CD4-positive, CD25-positive, alpha-beta regulatory T cell (primary cell): Measurements from ENCODE around the gene SLC35B4. TPM values are rescaled to one million over a fixed set of nuclear protein-coding genes. Genes with fewer than 3 reads are reported as not detected.

Experiments used
- ATAC-seq, 2 donors: fragments of 150-1000 bp; cut with Tn5 transposase; one replicate each; pipeline ENCODE4 v1.10.0; 2021; ENCODE audit warnings: low read depth in 2 of 2, moderate number of reproducible peaks in 2 of 2, moderate library complexity in 1 of 2
- DNase-seq, 3 donors: peaks; one replicate each; pipeline versions ENCODE4 v3.0.0 to v3.0.0-alpha.2; 2012 to 2022; ENCODE audit warnings: mixed read lengths in 1 of 3
- H3K27ac ChIP-seq: one replicate; pipeline ENCODE4 v1.7.0; 2013; ENCODE audit warnings: mild to moderate bottlenecking, low read length; ENCODE audit not compliant: insufficient read depth, poor library complexity, severe bottlenecking
- H3K27me3 ChIP-seq: one replicate; pipeline ENCODE4 v1.7.0; 2013; ENCODE audit warnings: low read length; ENCODE audit not compliant: control insufficient read depth, insufficient read depth
- H3K36me3 ChIP-seq: one replicate; pipeline ENCODE4 v1.7.0; 2013; ENCODE audit warnings: mild to moderate bottlenecking, low read length, moderate library complexity; ENCODE audit not compliant: control insufficient read depth, insufficient read depth
- H3K4me1 ChIP-seq: 2 replicates; pipeline ENCODE4 v1.7.0; 2013; ENCODE audit warnings: mild to moderate bottlenecking, low read length; ENCODE audit not compliant: insufficient read depth, control insufficient read depth, poor library complexity, severe bottlenecking
- H3K4me3 ChIP-seq: one replicate; pipeline ENCODE4 v1.7.0; 2013; ENCODE audit warnings: low read depth, mild to moderate bottlenecking, low read length, moderate library complexity
- H3K9me3 ChIP-seq, 2 experiments: 1 replicate in 1 of 2; 2 replicates in 1 of 2; pipeline ENCODE4 v1.7.0; 2013; ENCODE audit warnings: low read length in 2 of 2, mild to moderate bottlenecking in 1 of 2, moderate library complexity in 1 of 2; ENCODE audit not compliant: control insufficient read depth in 2 of 2
- H3K27ac Mint-ChIP-seq, 3 donors: one replicate each; pipeline ENCODE4 v1.8.0; 2020 to 2022; ENCODE audit warnings: mild to moderate bottlenecking in 3 of 3, mixed read lengths in 3 of 3, moderate library complexity in 2 of 3
- H3K27me3 Mint-ChIP-seq: one replicate; pipeline ENCODE4 v1.8.0; 2022; ENCODE audit warnings: mild to moderate bottlenecking, mixed read lengths
- H3K36me3 Mint-ChIP-seq: one replicate; pipeline ENCODE4 v1.8.0; 2020; ENCODE audit warnings: mixed read lengths
- H3K4me1 Mint-ChIP-seq, 4 donors: one replicate each; pipeline ENCODE4 v1.8.0; 2020 to 2022; ENCODE audit warnings: mixed read lengths in 4 of 4, mild to moderate bottlenecking in 1 of 4
- H3K4me3 Mint-ChIP-seq, 4 donors: one replicate each; pipeline ENCODE4 v1.8.0; 2020 to 2022; ENCODE audit warnings: mild to moderate bottlenecking in 4 of 4, mixed read lengths in 4 of 4, moderate library complexity in 3 of 4
- H3K9me3 Mint-ChIP-seq, 7 donors: one replicate each; pipeline ENCODE4 v1.8.0; 2020 to 2022; ENCODE audit warnings: mixed read lengths in 7 of 7, mild to moderate bottlenecking in 3 of 7, moderate library complexity in 2 of 7
- polyA plus RNA-seq, 4 donors: library from polyadenylated mRNA; unstranded; fragments of 300-500 nt; fragmentation: Illumina TruSeq; gene quantifications; one replicate each; pipeline ENCODE4 v1.2.3, GENCODE V29; 2021
- total RNA-seq: library from RNA; stranded (reverse); gene quantifications from one replicate; pipeline ENCODE4 v1.2.3, GENCODE V29; 2022

Gene SLC35B4
- total and polyA plus RNA-seq, 5 donors from 2014 or later, result 10.7 to 20.5 (median 16.2) TPM

- H3K36me3 ChIP-seq, result no peaks in the 10 kb centered on the region
- DNase-seq, result peak in 1 of 3 donors; percentile 30
- Mint-ChIP-seq H3K27me3 (peaks cover 5% of the 10 kb centered on the region), H3K27ac (peak overlapping the region; percentile 63 to 88 (median 73)), H3K9me3 (peaks cover 0 to 3% (median 0%) of the 10 kb centered on the region in 7 donors), H3K4me1 (peaks cover 11 to 26% (median 19%) of the 10 kb centered on the region in 4 donors), H3K36me3 (peaks cover 5% of the 10 kb centered on the region), H3K4me3 (peak overlapping the region; percentile 89 to 95 (median 94))
- peak overlapping the region; percentile 53 for H3K27ac ChIP-seq
- peaks cover 16% of the 10 kb centered on the region for H3K4me1 ChIP-seq
- H3K9me3 ChIP-seq, result no peaks in the 10 kb centered on the region
- peak overlapping the region; percentile 69 for H3K4me3 ChIP-seq
- peaks cover 2% of the 10 kb centered on the region for H3K27me3 ChIP-seq
- no peak for ATAC-seq
These were observed 821 bp downstream of the SLC35B4 start for GRCh38 chr7:134315679-134316538.

- peaks cover 16% of the 10 kb centered on the region for H3K4me1 ChIP-seq
- no peak for ATAC-seq
- no peak overlapping the region for H3K27ac ChIP-seq
- Mint-ChIP-seq H3K36me3 (peaks cover 16% of the 10 kb centered on the region), H3K4me1 (peaks cover 11 to 31% (median 26%) of the 10 kb centered on the region in 4 donors), H3K9me3 (no peaks in the 10 kb centered on the region), H3K27ac (no peak overlapping the region), H3K4me3 (no peak overlapping the region), H3K27me3 (no peaks in the 10 kb centered on the region)
- no peaks in the 10 kb centered on the region for H3K9me3 ChIP-seq
- H3K4me3 ChIP-seq, result no peak overlapping the region
- DNase-seq, result no peak
- H3K27me3 ChIP-seq, result no peaks in the 10 kb centered on the region
- H3K36me3 ChIP-seq, result no peaks in the 10 kb centered on the region
These were observed 3.2 kb downstream of the SLC35B4 start for GRCh38 chr7:134313543-134313942.

GRCh38 chr7:134312717-134313116 lies 4.0 kb downstream of the SLC35B4 start:
- peak overlapping the region in 1 of 4 donors; percentile 2 for H3K4me3 Mint-ChIP-seq
- no peaks in the 10 kb centered on the region for H3K9me3 Mint-ChIP-seq
- Histone ChIP-seq H3K27ac (no peak overlapping the region), H3K36me3 (no peaks in the 10 kb centered on the region), H3K27me3 (no peaks in the 10 kb centered on the region), H3K9me3 (no peaks in the 10 kb centered on the region), H3K4me1 (peaks cover 16% of the 10 kb centered on the region), H3K4me3 (no peak overlapping the region)
- DNase-seq, result no peak
- H3K36me3 Mint-ChIP-seq, result peaks cover 20% of the 10 kb centered on the region
- H3K27ac Mint-ChIP-seq, result no peak overlapping the region
- H3K4me1 Mint-ChIP-seq, result peaks cover 13 to 38% (median 26%) of the 10 kb centered on the region in 4 donors
- no peaks in the 10 kb centered on the region for H3K27me3 Mint-ChIP-seq
- ATAC-seq, result no peak

- peaks cover 9 to 29% (median 22%) of the 10 kb centered on the region in 4 donors for H3K4me1 Mint-ChIP-seq
- no peak overlapping the region for H3K27ac Mint-ChIP-seq
- H3K36me3 ChIP-seq, result no peaks in the 10 kb centered on the region
- no peaks in the 10 kb centered on the region for H3K27me3 Mint-ChIP-seq
- no peaks in the 10 kb centered on the region for H3K9me3 Mint-ChIP-seq
- H3K4me3 Mint-ChIP-seq, result peak overlapping the region in 1 of 4 donors; percentile 62
- H3K27me3 ChIP-seq, result no peaks in the 10 kb centered on the region
- H3K9me3 ChIP-seq, result no peaks in the 10 kb centered on the region
- peaks cover 9% of the 10 kb centered on the region for H3K4me1 ChIP-seq
- ATAC-seq (no peak), DNase-seq (no peak)
- peaks cover 20% of the 10 kb centered on the region for H3K36me3 Mint-ChIP-seq
- no peak overlapping the region for H3K27ac ChIP-seq
- H3K4me3 ChIP-seq, result no peak overlapping the region
These were observed 4.9 kb downstream of the SLC35B4 start for GRCh38 chr7:134311807-134312206.

- Mint-ChIP-seq H3K4me3 (no peak overlapping the region), H3K9me3 (no peaks in the 10 kb centered on the region), H3K4me1 (peaks cover 3 to 20% (median 7%) of the 10 kb centered on the region in 4 donors), H3K27me3 (no peaks in the 10 kb centered on the region), H3K27ac (no peak overlapping the region), H3K36me3 (peaks cover 30% of the 10 kb centered on the region)
- H3K27ac ChIP-seq, result no peak overlapping the region
- no peaks in the 10 kb centered on the region for H3K4me1 ChIP-seq
- ATAC-seq (no peak), DNase-seq (no peak)
- no peaks in the 10 kb centered on the region for H3K9me3 ChIP-seq
- H3K27me3 ChIP-seq, result no peaks in the 10 kb centered on the region
- peaks cover 3% of the 10 kb centered on the region for H3K36me3 ChIP-seq
- no peak overlapping the region for H3K4me3 ChIP-seq
These were observed 8.2 kb downstream of the SLC35B4 start for GRCh38 chr7:134308548-134308947.

- Mint-ChIP-seq H3K9me3 (no peaks in the 10 kb centered on the region), H3K27me3 (no peaks in the 10 kb centered on the region), H3K36me3 (peaks cover 35% of the 10 kb centered on the region), H3K4me1 (peaks cover 3 to 17% (median 7%) of the 10 kb centered on the region in 4 donors), H3K27ac (no peak overlapping the region), H3K4me3 (no peak overlapping the region)
- ATAC-seq (no peak), DNase-seq (no peak)
- H3K4me3 ChIP-seq, result no peak overlapping the region
- H3K9me3 ChIP-seq, result no peaks in the 10 kb centered on the region
- H3K27ac ChIP-seq, result no peak overlapping the region
- H3K4me1 ChIP-seq, result no peaks in the 10 kb centered on the region
- H3K36me3 ChIP-seq, result peaks cover 7% of the 10 kb centered on the region
- H3K27me3 ChIP-seq, result no peaks in the 10 kb centered on the region
These were observed 9.4 kb downstream of the SLC35B4 start for GRCh38 chr7:134307320-134307719.

GRCh38 chr7:134302120-134302519 lies 14.6 kb downstream of the SLC35B4 start:
- Mint-ChIP-seq H3K27me3 (no peaks in the 10 kb centered on the region), H3K36me3 (peaks cover 49% of the 10 kb centered on the region), H3K27ac (no peak overlapping the region), H3K4me1 (no peaks in the 10 kb centered on the region), H3K9me3 (no peaks in the 10 kb centered on the region), H3K4me3 (no peak overlapping the region)
- ATAC-seq (no peak), DNase-seq (no peak)
- Histone ChIP-seq H3K9me3 (no peaks in the 10 kb centered on the region), H3K27me3 (no peaks in the 10 kb centered on the region), H3K4me1 (no peaks in the 10 kb centered on the region), H3K36me3 (peaks cover 28% of the 10 kb centered on the region), H3K4me3 (no peak overlapping the region), H3K27ac (no peak overlapping the region)

- ATAC-seq (no peak), DNase-seq (no peak)
- Mint-ChIP-seq H3K9me3 (no peaks in the 10 kb centered on the region), H3K4me1 (no peaks in the 10 kb centered on the region), H3K4me3 (no peak overlapping the region), H3K27me3 (no peaks in the 10 kb centered on the region), H3K36me3 (peaks cover 48% of the 10 kb centered on the region), H3K27ac (no peak overlapping the region)
- Histone ChIP-seq H3K27me3 (no peaks in the 10 kb centered on the region), H3K36me3 (peaks cover 30% of the 10 kb centered on the region), H3K9me3 (no peaks in the 10 kb centered on the region), H3K27ac (no peak overlapping the region), H3K4me3 (no peak overlapping the region), H3K4me1 (no peaks in the 10 kb centered on the region)
These were observed 15.1 kb downstream of the SLC35B4 start for GRCh38 chr7:134301592-134301991.
